H9 (cell line): ENCODE data around the gene MAP1B. TPM values are rescaled to one million over a fixed set of nuclear protein-coding genes. Genes with fewer than 3 reads are reported as not detected.

Experiments used
- DNase-seq: peaks from one replicate; pipeline ENCODE4 v3.0.0-alpha.2; 2017
- H2AFZ ChIP-seq: one replicate; pipeline ENCODE4 v1.6.1; 2013; ENCODE audit warnings: mild to moderate bottlenecking, low read length, control low read depth, moderate library complexity
- H2AK5ac ChIP-seq: 2 replicates; pipeline ENCODE4 v1.6.1; 2013; ENCODE audit warnings: low read length, control low read depth, mixed read lengths; ENCODE audit not compliant: insufficient read length
- H2BK120ac ChIP-seq: one replicate; pipeline ENCODE4 v1.6.1; 2013; ENCODE audit warnings: low read depth, mild to moderate bottlenecking, low read length, control low read depth, inconsistent platforms; ENCODE audit not compliant: poor library complexity, severe bottlenecking
- H2BK12ac ChIP-seq: 2 replicates; pipeline ENCODE4 v1.6.1; 2013; ENCODE audit warnings: low read length, control low read depth, mixed read lengths, low read depth; ENCODE audit not compliant: insufficient read length
- H2BK15ac ChIP-seq: 2 replicates; pipeline ENCODE4 v1.6.1; 2013; ENCODE audit warnings: low read depth, low read length, control low read depth
- H2BK20ac ChIP-seq: one replicate; pipeline ENCODE4 v1.6.1; 2013; ENCODE audit warnings: low read depth, mild to moderate bottlenecking, low read length, control low read depth, inconsistent platforms; ENCODE audit not compliant: poor library complexity, severe bottlenecking
- H2BK5ac ChIP-seq: 2 replicates; pipeline ENCODE4 v1.6.1; 2013; ENCODE audit warnings: low read length, control low read depth, mixed read lengths; ENCODE audit not compliant: insufficient read length
- H3K14ac ChIP-seq: 2 replicates; pipeline ENCODE4 v1.6.1; 2013; ENCODE audit warnings: low read length, control low read depth; ENCODE audit not compliant: insufficient read depth
- H3K18ac ChIP-seq: 2 replicates; pipeline ENCODE4 v1.6.1; 2013; ENCODE audit warnings: low read depth, mild to moderate bottlenecking, mixed read lengths, low read length, control low read depth; ENCODE audit not compliant: insufficient read length
- H3K23ac ChIP-seq: 2 replicates; pipeline ENCODE4 v1.6.1; 2013; ENCODE audit warnings: low read length, control low read depth, mixed read lengths, low read depth; ENCODE audit not compliant: insufficient read length
- H3K23me2 ChIP-seq: 2 replicates; pipeline ENCODE4 v1.6.1; 2013; ENCODE audit warnings: low read depth, mild to moderate bottlenecking, mixed read lengths, low read length, control low read depth; ENCODE audit not compliant: insufficient read length, poor library complexity, severe bottlenecking
- H3K27ac ChIP-seq: 2 replicates; pipeline ENCODE4 v1.5.1; 2013; ENCODE audit warnings: low read length, control low read depth, mixed read lengths, low read depth; ENCODE audit not compliant: insufficient read length
- H3K27me3 ChIP-seq: 2 replicates; pipeline ENCODE4 v1.6.1; 2013; ENCODE audit warnings: low read length, control low read depth, inconsistent platforms; ENCODE audit not compliant: insufficient read depth
- H3K4ac ChIP-seq: 2 replicates; pipeline ENCODE4 v1.6.1; 2013; ENCODE audit warnings: low read depth, mild to moderate bottlenecking, control low read depth, inconsistent platforms, low read length, moderate library complexity
- H3K4me1 ChIP-seq: 2 replicates; pipeline ENCODE4 v1.6.1; 2013; ENCODE audit warnings: low read length, control low read depth, inconsistent platforms; ENCODE audit not compliant: insufficient read depth
- H3K4me2 ChIP-seq: 2 replicates; pipeline ENCODE4 v1.6.1; 2013; ENCODE audit warnings: low read length, control low read depth, mixed read lengths; ENCODE audit not compliant: insufficient read length, insufficient read depth
- H3K56ac ChIP-seq: 2 replicates; pipeline ENCODE4 v1.6.1; 2013; ENCODE audit warnings: low read depth, mild to moderate bottlenecking, mixed read lengths, low read length, control low read depth; ENCODE audit not compliant: insufficient read length
- H3K79me1 ChIP-seq: 2 replicates; pipeline ENCODE4 v1.6.1; 2013; ENCODE audit warnings: low read depth, mild to moderate bottlenecking, moderate library complexity, low read length, control low read depth, inconsistent platforms; ENCODE audit not compliant: insufficient read depth, poor library complexity, severe bottlenecking
- H3K79me2 ChIP-seq: 2 replicates; pipeline ENCODE4 v1.6.1; 2013; ENCODE audit warnings: low read length, control low read depth, inconsistent platforms; ENCODE audit not compliant: insufficient read depth
- H3K9ac ChIP-seq: 2 replicates; pipeline ENCODE4 v1.6.1; 2013; ENCODE audit warnings: low read length, control low read depth, mixed read lengths; ENCODE audit not compliant: insufficient read length; ENCODE audit errors: extremely low read depth
- H3K9me3 ChIP-seq: one replicate; pipeline ENCODE4 v1.6.1; 2013; ENCODE audit warnings: low read depth, low read length, inconsistent platforms; ENCODE audit not compliant: control insufficient read depth
- H3T11ph ChIP-seq: one replicate; pipeline ENCODE4 v1.6.1; 2013; ENCODE audit warnings: mild to moderate bottlenecking, low read length, control low read depth, inconsistent platforms
- H4K20me1 ChIP-seq: one replicate; pipeline ENCODE4 v1.6.1; 2013; ENCODE audit not compliant: control insufficient read depth, insufficient read length, insufficient read depth
- H4K5ac ChIP-seq: 2 replicates; pipeline ENCODE4 v1.6.1; 2013; ENCODE audit warnings: low read depth, mild to moderate bottlenecking, mixed read lengths, low read length, control low read depth; ENCODE audit not compliant: insufficient read length
- H4K8ac ChIP-seq: replicated peaks from 2 replicates; pipeline ENCODE4 v1.6.1; 2013; ENCODE audit warnings: low read length, control low read depth, mixed read lengths, low read depth; ENCODE audit not compliant: insufficient read length
- H4K91ac ChIP-seq: 2 replicates; pipeline ENCODE4 v1.6.1; 2013; ENCODE audit warnings: low read depth, mild to moderate bottlenecking, moderate library complexity, mixed read lengths, low read length, control low read depth; ENCODE audit not compliant: insufficient read length
- H3K27ac Mint-ChIP-seq, 3 experiments: 2 replicates in 2 of 3; 3 replicates in 1 of 3; pipeline ENCODE4 v1.8.0; 2020 to 2021; ENCODE audit warnings: mixed read lengths in 3 of 3, mild to moderate bottlenecking in 1 of 3, moderate library complexity in 1 of 3
- H3K27me3 Mint-ChIP-seq: 2 replicates; pipeline ENCODE4 v1.8.0; 2021; ENCODE audit warnings: low read depth, mild to moderate bottlenecking, moderate library complexity, mixed read lengths
- H3K36me3 Mint-ChIP-seq, 3 experiments: 2 replicates in 2 of 3; 3 replicates in 1 of 3; pipeline ENCODE4 v1.8.0; 2020 to 2021; ENCODE audit warnings: low read depth in 3 of 3, mixed read lengths in 3 of 3; ENCODE audit not compliant: insufficient read depth in 1 of 3
- H3K4me1 Mint-ChIP-seq, 2 experiments: 2 replicates each; pipeline ENCODE4 v1.8.0; 2020; ENCODE audit warnings: mixed read lengths in 2 of 2
- H3K4me3 Mint-ChIP-seq, 2 experiments: 2 replicates in 1 of 2; 3 replicates in 1 of 2; pipeline ENCODE4 v1.8.0; 2020 to 2021; ENCODE audit warnings: mild to moderate bottlenecking in 2 of 2, mixed read lengths in 2 of 2, moderate library complexity in 1 of 2
- H3K9me3 Mint-ChIP-seq, 2 experiments: 2 replicates in 1 of 2; 3 replicates in 1 of 2; pipeline ENCODE4 v1.8.0; 2020; ENCODE audit warnings: mild to moderate bottlenecking in 2 of 2, mixed read lengths in 2 of 2, moderate library complexity in 1 of 2
- WGBS: extraction: QIAGEN DNeasy Blood & Tissue Kit; methylation state at CpG from one replicate; pipeline ENCODE4 v1.1.7; 2013; ENCODE audit warnings: missing lambda C conversion rate, low lambda C conversion rate, mixed read lengths; ENCODE audit not compliant: insufficient read length; ENCODE audit errors: extremely low coverage; 5-methylcytosine and 5-hydroxymethylcytosine counted together
- total RNA-seq: library from RNA; stranded (reverse); gene quantifications from 2 replicates; pipeline ENCODE4 v1.2.1, GENCODE V29; 2021
- TF ChIP-seq, protein P1 (sequence below): fragments of 200-600 bp; sonication (generic); conservative IDR thresholded peaks from 3 replicates; pipeline ENCODE4 v1.8.0; 2021; ENCODE audit warnings: antibody characterized with exemption, mild to moderate bottlenecking

MAP1B gene
- total RNA-seq, 1 experiment from 2014 or later = 67.5 TPM

- peaks cover 47 to 61% of the 10 kb centered on the region in 2 experiments for H3K4me1 Mint-ChIP-seq
- H4K91ac ChIP-seq = no peak overlapping the region
- H3K4me1 ChIP-seq = peaks cover 10% of the 10 kb centered on the region
- no peak overlapping the region for H2AFZ ChIP-seq
- DNase-seq = no peak
- no peak overlapping the region for H3K4me2 ChIP-seq
- no peak overlapping the region for H3K9ac ChIP-seq
- no peak overlapping the region for H4K8ac ChIP-seq
- TF ChIP-seq, protein P1, sequence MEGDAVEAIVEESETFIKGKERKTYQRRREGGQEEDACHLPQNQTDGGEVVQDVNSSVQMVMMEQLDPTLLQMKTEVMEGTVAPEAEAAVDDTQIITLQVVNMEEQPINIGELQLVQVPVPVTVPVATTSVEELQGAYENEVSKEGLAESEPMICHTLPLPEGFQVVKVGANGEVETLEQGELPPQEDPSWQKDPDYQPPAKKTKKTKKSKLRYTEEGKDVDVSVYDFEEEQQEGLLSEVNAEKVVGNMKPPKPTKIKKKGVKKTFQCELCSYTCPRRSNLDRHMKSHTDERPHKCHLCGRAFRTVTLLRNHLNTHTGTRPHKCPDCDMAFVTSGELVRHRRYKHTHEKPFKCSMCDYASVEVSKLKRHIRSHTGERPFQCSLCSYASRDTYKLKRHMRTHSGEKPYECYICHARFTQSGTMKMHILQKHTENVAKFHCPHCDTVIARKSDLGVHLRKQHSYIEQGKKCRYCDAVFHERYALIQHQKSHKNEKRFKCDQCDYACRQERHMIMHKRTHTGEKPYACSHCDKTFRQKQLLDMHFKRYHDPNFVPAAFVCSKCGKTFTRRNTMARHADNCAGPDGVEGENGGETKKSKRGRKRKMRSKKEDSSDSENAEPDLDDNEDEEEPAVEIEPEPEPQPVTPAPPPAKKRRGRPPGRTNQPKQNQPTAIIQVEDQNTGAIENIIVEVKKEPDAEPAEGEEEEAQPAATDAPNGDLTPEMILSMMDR = no peak
- no peak overlapping the region for H2BK5ac ChIP-seq
- H3K14ac ChIP-seq = no peak overlapping the region
- H2BK120ac ChIP-seq = no peak overlapping the region
- H3K79me1 ChIP-seq = no peaks in the 10 kb centered on the region
- H3K23me2 ChIP-seq = no peaks in the 10 kb centered on the region
- H4K5ac ChIP-seq = no peak overlapping the region
- H3K27ac ChIP-seq = no peak overlapping the region
- no CpG with 5 or more reads among the region's 4 CpGs for WGBS
- no peaks in the 10 kb centered on the region for H3K79me2 ChIP-seq
- no peak overlapping the region for H3K4ac ChIP-seq
- no peak overlapping the region for H3T11ph ChIP-seq
- no peak overlapping the region for H2AK5ac ChIP-seq
- H3K9me3 ChIP-seq = no peaks in the 10 kb centered on the region
- no peak overlapping the region for H2BK20ac ChIP-seq
- H3K27ac Mint-ChIP-seq = peak overlapping the region in 1 of 3 experiments; percentile 52; a peak in 3 of 7 replicates
- H3K27me3 ChIP-seq = no peaks in the 10 kb centered on the region
- H4K20me1 ChIP-seq = no peaks in the 10 kb centered on the region
- peaks cover 0 to 3% (median 0%) of the 10 kb centered on the region in 3 experiments; a peak in 1 of 7 replicates for H3K36me3 Mint-ChIP-seq
- H3K23ac ChIP-seq = no peak overlapping the region
- no peak overlapping the region for H3K18ac ChIP-seq
- H3K9me3 Mint-ChIP-seq = no peaks in the 10 kb centered on the region
- no peak overlapping the region for H3K56ac ChIP-seq
- no peak overlapping the region for H2BK12ac ChIP-seq
- H2BK15ac ChIP-seq = no peak overlapping the region
- no peaks in the 10 kb centered on the region for H3K27me3 Mint-ChIP-seq
- no peak overlapping the region for H3K4me3 Mint-ChIP-seq
These were observed 139.7 kb downstream of the MAP1B start for GRCh38 chr5:72246954-72247442.
